Measurements from ENCODE around the gene ZNF839. TPM values are rescaled to one million over a fixed set of nuclear protein-coding genes. Genes with fewer than 3 reads are reported as not detected.
A peak's percentile ranks its signal among the peaks of the same experiment; 100 is the strongest.

Gene ZNF839
- total and polyA plus RNA-seq, 12 donors, result 7.4 to 28.2 (median 14.5) TPM

- peaks cover 9 to 20% of the 10 kb centered on the region in 2 donors for H3K4me1 ChIP-seq (replicated peaks in 1 of 2)
- peak overlapping the region; percentile 34 to 95 (median 82) for H3K4me3 ChIP-seq
- H3K36me3 ChIP-seq (replicated peaks in 1 of 2), result peaks cover 0 to 21% of the 10 kb centered on the region in 2 donors
- H3K9me3 ChIP-seq (replicated peaks in 1 of 3), result no peaks in the 10 kb centered on the region
- TF ChIP-seq CTCF (IDR thresholded peaks at IDR 0.05), result no peak
- no peak for TF ChIP-seq POLR2A (IDR thresholded peaks at IDR 0.05)
- 2 to 14% (median 12%) methylated on average over 3 to 4 of the region's 4 CpGs for WGBS, 4 donors
- H3K27me3 ChIP-seq, result no peaks in the 10 kb centered on the region
- DNase-seq, result peak in 2 of 7 donors; percentile 21 to 25
- intact Hi-C loops (cut with DNase I), result no loop called here
- peak overlapping the region in 4 of 5 donors; percentile 59 to 89 (median 83) for H3K27ac ChIP-seq
Measured at GRCh38 chr14:102362084-102362483, 42.5 kb downstream of the ZNF839 start.

GRCh38 chr14:102362545-102363181 is 43.1 kb downstream of the ZNF839 start, which contains the start of the genes CINP and TECPR2:
TSS of gene CINP (minus strand) at chr14:102362890. CDS start at chr14:102362851, 39 bp downstream.
TSS of gene TECPR2 (plus strand) at chr14:102362941. CDS start at chr14:102376722, 13,781 bp downstream.
- Histone ChIP-seq H3K36me3 (replicated peaks in 1 of 2) (peaks cover 0 to 16% of the 10 kb centered on the region in 2 donors), H3K4me1 (replicated peaks in 1 of 2) (peaks cover 9 to 20% of the 10 kb centered on the region in 2 donors), H3K27ac (peak within 1 kb of the TSS in 4 of 5 donors; percentile 59 to 89 (median 83)), H3K4me3 (peak within 1 kb of the TSS; percentile 78 to 99 (median 91)), H3K27me3 (no peaks in the 10 kb centered on the region), H3K9me3 (replicated peaks in 1 of 3) (no peaks in the 10 kb centered on the region)
- TF ChIP-seq CTCF (IDR thresholded peaks at IDR 0.05), result no peak
- peak; percentile 36 to 72 for TF ChIP-seq POLR2A (IDR thresholded peaks at IDR 0.05)
- intact Hi-C loops (cut with DNase I), result no loop called here
- DNase-seq, result peak; percentile 97 to 99 (median 98)
- 0 to 1% (median 0%) methylated on average over 8 to 58 of the region's 58 CpGs; no CpG with 5 or more reads in 1 of the 4 donors for WGBS, 4 donors

- Histone ChIP-seq H3K4me1 (replicated peaks in 1 of 2) (peaks cover 9 to 20% of the 10 kb centered on the region in 2 donors), H3K27me3 (no peaks in the 10 kb centered on the region), H3K4me3 (peak overlapping the region; percentile 78 to 99 (median 91)), H3K36me3 (replicated peaks in 1 of 2) (peaks cover 0 to 8% of the 10 kb centered on the region in 2 donors), H3K9me3 (replicated peaks in 1 of 3) (no peaks in the 10 kb centered on the region), H3K27ac (peak overlapping the region in 4 of 5 donors; percentile 59 to 89 (median 83))
- peak in 5 of 7 donors; percentile 44 to 72 (median 57) for DNase-seq
- 2 to 7% (median 4%) methylated on average over 19 to 52 of the region's 53 CpGs for WGBS, 4 donors
- intact Hi-C loops (cut with DNase I), result no loop called here
- TF ChIP-seq CTCF (IDR thresholded peaks at IDR 0.05) (no peak), POLR2A (IDR thresholded peaks at IDR 0.05) (peak in 1 of 2 donors; percentile 3)
Measured at GRCh38 chr14:102363182-102363943, 43.8 kb downstream of the ZNF839 start.

- 62 to 80% (median 73%) methylated on average over 11 of the region's 11 CpGs for WGBS, 4 donors
- Histone ChIP-seq H3K4me1 (replicated peaks in 1 of 2) (no peaks in the 10 kb centered on the region), H3K4me3 (no peak overlapping the region), H3K36me3 (replicated peaks in 1 of 2) (no peaks in the 10 kb centered on the region), H3K27me3 (no peaks in the 10 kb centered on the region), H3K27ac (peak overlapping the region in 1 of 5 donors; percentile 32), H3K9me3 (replicated peaks in 1 of 3) (no peaks in the 10 kb centered on the region)
- intact Hi-C loops (cut with DNase I), result no loop called here
- TF ChIP-seq POLR2A (IDR thresholded peaks at IDR 0.05) (no peak), CTCF (IDR thresholded peaks at IDR 0.05) (no peak)
- peak in 1 of 7 donors; percentile 59 for DNase-seq
Measured at GRCh38 chr14:102370305-102370809, 50.8 kb downstream of the ZNF839 start.

Measured in adrenal gland (tissue), 12 donors.